D721Med (cell line): ENCODE measurements around the gene TAF1L.

ENCODE experiments used
- DNase-seq: peaks from one replicate; pipeline ENCODE4 v3.0.0; 2011; ENCODE audit warnings: low spot score; ENCODE audit not compliant: insufficient read length
- FAIRE-seq: peaks from 2 replicates; lab custom pipeline; 2011; peaks lifted over from hg19 to GRCh38; lab: Jason Lieb, UNC
- CTCF ChIP-seq: IDR thresholded peaks from 2 replicates; pipeline ENCODE4 v1.5.1; 2012; ENCODE audit warnings: mild to moderate bottlenecking, control low read depth; ENCODE audit not compliant: insufficient read depth; ENCODE audit errors: missing control alignments

The TAF1L gene

GRCh38 chr9:32590476-32590875 lies 45.0 kb downstream of the TAF1L start:
- FAIRE-seq (no peak), DNase-seq (no peak)
- no peak for TF ChIP-seq CTCF

- FAIRE-seq: peak; percentile 69
- peak; percentile 50 for TF ChIP-seq CTCF
- DNase-seq: no peak
These were observed 46.3 kb downstream of the TAF1L start for GRCh38 chr9:32589083-32589723.

GRCh38 chr9:32587901-32588300 lies 47.6 kb downstream of the TAF1L start:
- FAIRE-seq (no peak), DNase-seq (no peak)
- no peak for TF ChIP-seq CTCF

GRCh38 chr9:32584784-32585183 lies 50.7 kb downstream of the TAF1L start:
- no peak for TF ChIP-seq CTCF
- DNase-seq (no peak), FAIRE-seq (no peak)

GRCh38 chr9:32581512-32582143 lies 53.8 kb downstream of the TAF1L start:
- FAIRE-seq (no peak), DNase-seq (no peak)
- TF ChIP-seq CTCF: peak; percentile 63

- no peak for DNase-seq
- FAIRE-seq: no peak
- no peak for TF ChIP-seq CTCF
These were observed 54.7 kb downstream of the TAF1L start for GRCh38 chr9:32580631-32581300.
